ENCODE results near the gene PDE4D.
"Not testable (repeated sequence)": the region's sequence is repeated elsewhere in the genome, so short reads cannot be mapped to it uniquely, and the experiment has no call there.

Gene PDE4D

GRCh38 chr5:59058969-59059687 lies 834.4 kb downstream of the PDE4D start:
- Histone ChIP-seq H3K4me3 (replicated peaks; ENCODE audit: insufficient read depth, low read length) (no peak overlapping the region), H3K27me3 (ENCODE audit: insufficient read depth, poor library complexity, severe bottlenecking) (no peaks in the 10 kb centered on the region), H3K27ac (replicated peaks) (no peak overlapping the region)
- TF ChIP-seq SPI1 (IDR thresholded peaks at IDR 0.05; ENCODE audit: borderline replicate concordance, low read depth), result no peak
- TF ChIP-seq REST (IDR thresholded peaks at IDR 0.05; ENCODE audit: insufficient replicate concordance, low read depth), result no peak
- TF ChIP-seq CTCF (IDR thresholded peaks at IDR 0.05; ENCODE audit: insufficient read depth, low read length), result no peak
- TF ChIP-seq POLR2AphosphoS5 (IDR thresholded peaks at IDR 0.05; ENCODE audit: low read depth), result no peak
- TF ChIP-seq GABPA (IDR thresholded peaks at IDR 0.05; ENCODE audit: low read depth), result no peak
- DNase-seq (ENCODE audit: low read depth in 1 of 2, low spot score in 1 of 2), result no peak

GRCh38 chr5:59058237-59058636 lies 835.3 kb downstream of the PDE4D start:
- Histone ChIP-seq H3K27ac (replicated peaks) (no peak overlapping the region), H3K27me3 (ENCODE audit: insufficient read depth, poor library complexity, severe bottlenecking) (no peaks in the 10 kb centered on the region), H3K4me3 (replicated peaks; ENCODE audit: insufficient read depth, low read length) (no peak overlapping the region)
- no peak for DNase-seq (ENCODE audit: low read depth in 1 of 2, low spot score in 1 of 2)
- TF ChIP-seq SPI1 (IDR thresholded peaks at IDR 0.05; ENCODE audit: borderline replicate concordance, low read depth), result no peak

GRCh38 chr5:59056599-59056998 lies 836.9 kb downstream of the PDE4D start:
- not testable (repeated sequence) for H3K27me3 ChIP-seq (ENCODE audit: insufficient read depth, poor library complexity, severe bottlenecking); DNase-seq (ENCODE audit: low read depth in 1 of 2, low spot score in 1 of 2); H3K27ac ChIP-seq (replicated peaks); H3K4me3 ChIP-seq (replicated peaks; ENCODE audit: insufficient read depth, low read length)

- DNase-seq (ENCODE audit: low read depth in 1 of 2, low spot score in 1 of 2), result no peak
- H3K27me3 ChIP-seq (ENCODE audit: insufficient read depth, poor library complexity, severe bottlenecking), result no peaks in the 10 kb centered on the region
- no peak overlapping the region for H3K27ac ChIP-seq (replicated peaks)
- TF ChIP-seq SPI1 (IDR thresholded peaks at IDR 0.05; ENCODE audit: borderline replicate concordance, low read depth), result no peak
- no peak for TF ChIP-seq CTCF (IDR thresholded peaks at IDR 0.05; ENCODE audit: insufficient read depth, low read length)
- no peak for TF ChIP-seq POLR2AphosphoS5 (IDR thresholded peaks at IDR 0.05; ENCODE audit: low read depth)
- no peak for TF ChIP-seq REST (IDR thresholded peaks at IDR 0.05; ENCODE audit: insufficient replicate concordance, low read depth)
- TF ChIP-seq GABPA (IDR thresholded peaks at IDR 0.05; ENCODE audit: low read depth), result no peak
- H3K4me3 ChIP-seq (replicated peaks; ENCODE audit: insufficient read depth, low read length), result no peak overlapping the region
Measured at GRCh38 chr5:59055745-59056448, 837.6 kb downstream of the PDE4D start.
